Astrocyte (in vitro differentiated cells and primary cell): Measurements from ENCODE around the gene PTPRN2. TPM values are rescaled to one million over a fixed set of nuclear protein-coding genes. Genes with fewer than 3 reads are reported as not detected.
"Not testable (repeated sequence)": the region's sequence is repeated elsewhere in the genome, so short reads cannot be mapped to it uniquely, and the experiment has no call there.

ENCODE experiments used
- DNase-seq: peaks from one replicate; pipeline ENCODE4 v3.0.0-alpha.2; 2010; ENCODE audit warnings: low read depth
- FAIRE-seq: peaks from 2 replicates; lab custom pipeline; 2011; peaks lifted over from hg19 to GRCh38; lab: Jason Lieb, UNC
- H2AFZ ChIP-seq: 2 replicates; pipeline ENCODE4 v1.6.0; 2012; ENCODE audit warnings: low read depth, low read length, inconsistent platforms
- H3K27ac ChIP-seq: 2 replicates; pipeline ENCODE4 v1.5.1; 2011; ENCODE audit warnings: low read depth, low read length, inconsistent platforms
- H3K27me3 ChIP-seq: 2 replicates; pipeline ENCODE4 v1.6.0; 2011; ENCODE audit warnings: low read length, inconsistent platforms; ENCODE audit not compliant: insufficient read depth
- H3K36me3 ChIP-seq: 2 replicates; pipeline ENCODE4 v1.5.1; 2011; ENCODE audit warnings: low read length, inconsistent platforms; ENCODE audit not compliant: insufficient read depth
- H3K4me1 ChIP-seq: 2 replicates; pipeline ENCODE4 v1.5.1; 2011; ENCODE audit warnings: low read length, inconsistent platforms; ENCODE audit not compliant: insufficient read depth
- H3K4me2 ChIP-seq: 2 replicates; pipeline ENCODE4 v1.6.0; 2012; ENCODE audit warnings: low read length, inconsistent platforms
- H3K4me3 ChIP-seq: 2 replicates; pipeline ENCODE4 v1.5.1; 2011; ENCODE audit warnings: low read depth, mild to moderate bottlenecking, low read length, inconsistent platforms; ENCODE audit not compliant: insufficient read depth
- H3K79me2 ChIP-seq: 2 replicates; pipeline ENCODE4 v1.6.0; 2012; ENCODE audit warnings: mild to moderate bottlenecking, low read length, inconsistent platforms; ENCODE audit not compliant: insufficient read depth
- H3K9ac ChIP-seq: 2 replicates; pipeline ENCODE4 v1.6.0; 2012; ENCODE audit warnings: mild to moderate bottlenecking, low read length, inconsistent platforms
- H3K9me3 ChIP-seq: 2 replicates; pipeline ENCODE4 v1.5.1; 2012; ENCODE audit warnings: low read depth, mild to moderate bottlenecking, low read length, inconsistent platforms; ENCODE audit not compliant: insufficient read depth
- H4K20me1 ChIP-seq: 2 replicates; pipeline ENCODE4 v1.6.0; 2012; ENCODE audit warnings: low read length, inconsistent platforms; ENCODE audit not compliant: insufficient read depth
- H3K27ac Mint-ChIP-seq: one replicate; pipeline ENCODE4 v1.8.0; 2021; ENCODE audit warnings: mild to moderate bottlenecking, mixed read lengths; ENCODE audit not compliant: unreplicated experiment
- H3K27me3 Mint-ChIP-seq: one replicate; pipeline ENCODE4 v1.8.0; 2021; ENCODE audit warnings: low read depth, mixed read lengths; ENCODE audit not compliant: unreplicated experiment
- H3K36me3 Mint-ChIP-seq: one replicate; pipeline ENCODE4 v1.8.0; 2021; ENCODE audit warnings: low read depth, mixed read lengths; ENCODE audit not compliant: unreplicated experiment
- H3K4me1 Mint-ChIP-seq: one replicate; pipeline ENCODE4 v1.8.0; 2021; ENCODE audit warnings: low read depth, mixed read lengths; ENCODE audit not compliant: unreplicated experiment
- H3K4me3 Mint-ChIP-seq: one replicate; pipeline ENCODE4 v1.8.0; 2021; ENCODE audit warnings: mild to moderate bottlenecking, moderate library complexity, mixed read lengths; ENCODE audit not compliant: unreplicated experiment
- H3K9me3 Mint-ChIP-seq: one replicate; pipeline ENCODE4 v1.8.0; 2021; ENCODE audit warnings: mild to moderate bottlenecking, mixed read lengths; ENCODE audit not compliant: unreplicated experiment
- EZH2 ChIP-seq: IDR thresholded peaks from 2 replicates; pipeline ENCODE4 v1.6.1; 2012; ENCODE audit warnings: mild to moderate bottlenecking, low read length, inconsistent platforms; ENCODE audit not compliant: insufficient read depth
- total RNA-seq: library from RNA; stranded (reverse); gene quantifications from 2 replicates; pipeline ENCODE4 v1.2.1, GENCODE V29; 2021
- TF ChIP-seq, protein P1 (sequence below): IDR thresholded peaks from 2 replicates; pipeline ENCODE4 v1.5.1; 2011; ENCODE audit warnings: low read depth, mild to moderate bottlenecking, inconsistent platforms, low read length, moderate library complexity; ENCODE audit not compliant: insufficient read depth

Gene PTPRN2
- total RNA-seq, 1 donor from 2014 or later, result 0.09 TPM

- Histone ChIP-seq H3K4me3 (no peak overlapping the region), H3K4me1 (no peaks in the 10 kb centered on the region), H4K20me1 (no peaks in the 10 kb centered on the region), H2AFZ (no peak overlapping the region), H3K4me2 (no peak overlapping the region), H3K27ac (no peak overlapping the region), H3K79me2 (no peaks in the 10 kb centered on the region), H3K9ac (no peak overlapping the region), H3K9me3 (no peaks in the 10 kb centered on the region), H3K36me3 (no peaks in the 10 kb centered on the region), H3K27me3 (no peaks in the 10 kb centered on the region)
- Mint-ChIP-seq H3K27me3 (no peaks in the 10 kb centered on the region), H3K36me3 (no peaks in the 10 kb centered on the region), H3K4me1 (no peaks in the 10 kb centered on the region), H3K9me3 (peaks cover 28% of the 10 kb centered on the region), H3K4me3 (no peak overlapping the region), H3K27ac (no peak overlapping the region)
- TF ChIP-seq, protein P1, sequence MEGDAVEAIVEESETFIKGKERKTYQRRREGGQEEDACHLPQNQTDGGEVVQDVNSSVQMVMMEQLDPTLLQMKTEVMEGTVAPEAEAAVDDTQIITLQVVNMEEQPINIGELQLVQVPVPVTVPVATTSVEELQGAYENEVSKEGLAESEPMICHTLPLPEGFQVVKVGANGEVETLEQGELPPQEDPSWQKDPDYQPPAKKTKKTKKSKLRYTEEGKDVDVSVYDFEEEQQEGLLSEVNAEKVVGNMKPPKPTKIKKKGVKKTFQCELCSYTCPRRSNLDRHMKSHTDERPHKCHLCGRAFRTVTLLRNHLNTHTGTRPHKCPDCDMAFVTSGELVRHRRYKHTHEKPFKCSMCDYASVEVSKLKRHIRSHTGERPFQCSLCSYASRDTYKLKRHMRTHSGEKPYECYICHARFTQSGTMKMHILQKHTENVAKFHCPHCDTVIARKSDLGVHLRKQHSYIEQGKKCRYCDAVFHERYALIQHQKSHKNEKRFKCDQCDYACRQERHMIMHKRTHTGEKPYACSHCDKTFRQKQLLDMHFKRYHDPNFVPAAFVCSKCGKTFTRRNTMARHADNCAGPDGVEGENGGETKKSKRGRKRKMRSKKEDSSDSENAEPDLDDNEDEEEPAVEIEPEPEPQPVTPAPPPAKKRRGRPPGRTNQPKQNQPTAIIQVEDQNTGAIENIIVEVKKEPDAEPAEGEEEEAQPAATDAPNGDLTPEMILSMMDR, result no peak
- no peak for TF ChIP-seq EZH2
- no peak for DNase-seq
- FAIRE-seq, result no peak
These were observed 239.2 kb downstream of the PTPRN2 start for GRCh38 chr7:158348446-158348845.

DNA sequence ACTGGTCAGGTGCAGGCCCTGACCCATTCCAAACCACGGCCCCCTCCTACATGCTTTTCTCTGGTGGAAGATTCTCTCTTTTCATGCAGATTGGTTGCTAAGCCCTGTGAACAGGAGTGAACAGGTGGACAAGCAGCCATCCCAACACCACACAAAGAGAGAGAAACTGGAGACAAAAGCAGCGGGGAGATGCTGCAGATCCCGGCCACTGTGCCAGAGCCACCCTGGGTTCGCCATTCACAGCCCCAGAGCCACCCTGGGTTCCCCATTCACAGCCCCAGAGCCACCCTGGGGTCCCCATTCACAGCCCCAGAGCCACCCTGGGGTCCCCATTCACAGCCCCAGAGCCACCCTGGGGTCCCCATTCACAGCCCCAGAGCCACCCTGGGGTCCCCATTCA, 239.6 kb downstream of the PTPRN2 start:
- peaks cover 26% of the 10 kb centered on the region for H3K9me3 Mint-ChIP-seq
- not testable (repeated sequence) for H3K9ac ChIP-seq, H3K79me2 ChIP-seq, H3K4me1 Mint-ChIP-seq, H3K4me3 ChIP-seq, H3K36me3 Mint-ChIP-seq, H3K4me1 ChIP-seq, H3K4me2 ChIP-seq, DNase-seq, H3K4me3 Mint-ChIP-seq, H3K9me3 ChIP-seq, H3K27ac ChIP-seq, H3K27me3 Mint-ChIP-seq, H2AFZ ChIP-seq, H4K20me1 ChIP-seq, FAIRE-seq, H3K27me3 ChIP-seq, H3K36me3 ChIP-seq, H3K27ac Mint-ChIP-seq

DNA sequence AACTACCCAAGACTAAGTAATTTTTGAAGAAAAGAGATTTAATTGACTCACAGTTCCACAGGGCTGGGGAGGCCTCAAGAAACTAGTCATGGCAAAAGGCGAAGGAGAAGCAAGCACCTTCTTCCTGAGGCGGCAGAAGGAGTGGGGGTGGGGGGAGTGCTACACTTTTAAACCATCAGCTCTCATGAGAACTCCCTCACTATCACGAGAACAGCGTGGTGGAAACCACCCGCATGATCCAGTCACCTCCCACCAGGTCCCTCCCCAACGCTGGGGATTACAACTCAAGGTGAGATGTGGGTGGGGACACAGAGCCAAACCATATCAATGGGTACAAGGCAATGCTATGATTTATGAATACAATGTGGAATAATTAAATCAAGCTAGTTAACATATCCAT, 241.9 kb downstream of the PTPRN2 start:
- H3K9me3 Mint-ChIP-seq, result peaks cover 21% of the 10 kb centered on the region
- Histone ChIP-seq H3K9ac (no peak overlapping the region), H3K27ac (no peak overlapping the region), H3K9me3 (peaks cover 11% of the 10 kb centered on the region), H3K4me3 (no peak overlapping the region), H3K4me2 (no peak overlapping the region), H4K20me1 (no peaks in the 10 kb centered on the region), H2AFZ (no peak overlapping the region), H3K36me3 (no peaks in the 10 kb centered on the region), H3K27me3 (no peaks in the 10 kb centered on the region), H3K79me2 (no peaks in the 10 kb centered on the region), H3K4me1 (no peaks in the 10 kb centered on the region)
- no peaks in the 10 kb centered on the region for H3K27me3 Mint-ChIP-seq
- H3K4me1 Mint-ChIP-seq, result no peaks in the 10 kb centered on the region
- no peaks in the 10 kb centered on the region for H3K36me3 Mint-ChIP-seq
- H3K27ac Mint-ChIP-seq, result no peak overlapping the region
- FAIRE-seq (no peak), DNase-seq (no peak)
- TF ChIP-seq EZH2, result no peak
- TF ChIP-seq, protein P1, result no peak
- H3K4me3 Mint-ChIP-seq, result no peak overlapping the region
